K562 (cell line): Measurements from ENCODE around the gene AIMP2. TPM values are rescaled to one million over a fixed set of nuclear protein-coding genes. Genes with fewer than 3 reads are reported as not detected.

Source experiments
- ATF7 ChIP-seq: fragments of 450-650 bp; IDR thresholded peaks from 2 replicates; pipeline ENCODE4 v1.7.1; 2014; ENCODE audit warnings: mild to moderate bottlenecking, moderate library complexity
- CBFA2T2 ChIP-seq: fragments of 450-650 bp; conservative IDR thresholded peaks from 2 replicates; pipeline ENCODE4 v1.6.1; 2017; ENCODE audit warnings: mild to moderate bottlenecking
- CBFB ChIP-seq: sonication (generic); formaldehyde crosslinking; IDR thresholded peaks from 2 replicates; pipeline ENCODE4 v1.4.0; 2020; ENCODE audit warnings: mild to moderate bottlenecking, missing genetic modification reagents
- CREB1 ChIP-seq, 2 experiments: sonication (generic) in 1 of 2; formaldehyde crosslinking in 1 of 2; IDR thresholded peaks; 2 replicates each; pipeline versions ENCODE4 v1.6.1 to v1.8.0; 2012 to 2022; ENCODE audit warnings: inconsistent platforms in 1 of 2, mild to moderate bottlenecking in 1 of 2, missing genetic modification reagents in 1 of 2, moderate library complexity in 1 of 2
- ILF3 ChIP-seq: fragments of 450-650 bp; IDR thresholded peaks from 2 replicates; pipeline ENCODE4 v1.6.1; 2018; ENCODE audit warnings: antibody characterized with exemption, mild to moderate bottlenecking, moderate library complexity, borderline replicate concordance
- PHF21A ChIP-seq: fragments of 450-650 bp; IDR thresholded peaks from 2 replicates; pipeline ENCODE4 v1.6.1; 2017; ENCODE audit warnings: low read depth, borderline replicate concordance
- PPARD ChIP-seq: fragments of 250-450 bp; sonication (Bioruptor Pico); IDR thresholded peaks from 2 replicates; pipeline ENCODE4 v1.8.0; 2022; ENCODE audit warnings: inconsistent platforms, mild to moderate bottlenecking, moderate library complexity
- RUNX1 ChIP-seq: sonication (generic); IDR thresholded peaks from 2 replicates; pipeline ENCODE4 v1.6.1; 2016; ENCODE audit warnings: antibody characterized with exemption, low read depth
- SPI1 ChIP-seq: IDR thresholded peaks from 2 replicates; pipeline ENCODE4 v1.6.1; 2011; ENCODE audit warnings: low read depth, low read length, control low read depth, borderline replicate concordance
- SREBF2 ChIP-seq: sonication (generic); formaldehyde crosslinking; IDR thresholded peaks from 2 replicates; pipeline ENCODE4 v1.4.0; 2020; ENCODE audit warnings: mild to moderate bottlenecking, missing genetic modification reagents
- U2AF1 ChIP-seq: fragments of 200-400 bp; formaldehyde crosslinking; optimal IDR thresholded peaks from 2 replicates; pipeline ENCODE3; 2017; ENCODE audit warnings: mild to moderate bottlenecking, low read depth, low read length, moderate library complexity
- U2AF2 ChIP-seq: fragments of 200-400 bp; formaldehyde crosslinking; optimal IDR thresholded peaks from 2 replicates; pipeline ENCODE3; 2017; ENCODE audit warnings: low read depth, mild to moderate bottlenecking, low read length
- UBTF ChIP-seq, 2 experiments: IDR thresholded peaks; 2 replicates each; pipeline ENCODE4 v1.6.1; 2012; ENCODE audit warnings: improper control_type of control experiment in 2 of 2, low read depth in 2 of 2, low read length in 2 of 2, borderline replicate concordance in 1 of 2
- ZBTB11 ChIP-seq, 3 experiments: fragments of 200-800 bp in 1 of 3; fragments of 250-450 bp in 1 of 3; fragments of 450-650 bp in 1 of 3; sonication (Bioruptor Pico) in 1 of 3; sonication (Bioruptor generic) in 1 of 3; formaldehyde crosslinking in 1 of 3; IDR thresholded peaks; 2 replicates each; pipeline versions ENCODE4 v1.6.1 to v1.8.0; 2016 to 2022; ENCODE audit warnings: mild to moderate bottlenecking in 2 of 3, missing genetic modification characterization in 2 of 3, missing compliant biosample characterization in 1 of 3, moderate library complexity in 1 of 3
- ZNF133 ChIP-seq: fragments of 250-450 bp; sonication (Bioruptor Pico); IDR thresholded peaks from 2 replicates; pipeline ENCODE4 v1.4.0; 2020; ENCODE audit warnings: mild to moderate bottlenecking
- ZNF431 ChIP-seq: sonication (generic); formaldehyde crosslinking; IDR thresholded peaks from 2 replicates; pipeline ENCODE4 v1.8.0; 2022; ENCODE audit warnings: mild to moderate bottlenecking, missing genetic modification reagents
- ZNF551 ChIP-seq: fragments of 250-450 bp; sonication (Bioruptor Pico); IDR thresholded peaks from 2 replicates; pipeline ENCODE4 v1.5.0; 2021; ENCODE audit warnings: mild to moderate bottlenecking, moderate library complexity
- ZNF586 ChIP-seq: fragments of 450-650 bp; formaldehyde crosslinking; conservative IDR thresholded peaks from 2 replicates; pipeline ENCODE4 v1.4.0; 2020; ENCODE audit warnings: mild to moderate bottlenecking, moderate library complexity
- ZNF592 ChIP-seq: fragments of 450-650 bp; IDR thresholded peaks from 2 replicates; pipeline ENCODE4 v1.6.1; 2017; ENCODE audit warnings: antibody characterized with exemption, mild to moderate bottlenecking
- ZNF764 ChIP-seq: fragments of 250-450 bp; sonication (Bioruptor Pico); IDR thresholded peaks from 2 replicates; pipeline ENCODE4 v1.4.0; 2020; ENCODE audit warnings: low read depth, mild to moderate bottlenecking, moderate library complexity
- polyA plus RNA-seq, 8 experiments: library from polyadenylated mRNA; depleted of rRNA in 4 of 8; stranded (reverse) in 5 of 8; unstranded in 3 of 8; fragments of >200 nt; fragmentation: Nextera tagmentation in 2 of 8; fragmentation: Illumina TruSeq in 1 of 8; extraction: Ambion mirVana in 2 of 8; extraction: Trizol in 1 of 8; gene quantifications; 2 replicates each; pipeline versions ENCODE4 v1.2.1 to v1.2.3, GENCODE V29; 2011 to 2014; ENCODE audit warnings: inconsistent platforms in 1 of 8, missing spikeins in 1 of 8
- total RNA-seq, 7 experiments: library from RNA; depleted of rRNA in 6 of 7; stranded (reverse); fragments of >200 nt in 6 of 7; fragmentation: Illumina TruSeq in 2 of 7; extraction: Trizol in 2 of 7; gene quantifications; 2 replicates each; pipeline versions ENCODE4 v1.2.1 to v1.2.3, GENCODE V29; 2011 to 2021; ENCODE audit warnings: low replicate concordance in 1 of 7

Gene AIMP2
- total and polyA plus RNA-seq, 9 of the 15 experiments (the other 6 are each of a cell fraction or from before 2014, with no cell fraction given): 47.5 to 84.9 (median 63.5) TPM

GRCh38 chr7:6056616-6057015 is 47.5 kb downstream of the AIMP2 start (continued):
- TF ChIP-seq PHF21A (no peak), ZNF551 (CRISPR knock-in tag) (no peak), ZNF592 (no peak), SPI1 (no peak), ZNF431 (CRISPR knock-in tag) (no peak), ZNF586 (no peak), RUNX1 (no peak), U2AF2 (no peak), CBFA2T2 (peak; percentile 94), CBFB (CRISPR knock-in tag) (no peak), ZNF133 (CRISPR knock-in tag) (no peak), CREB1 (IDR thresholded peaks at IDR 0.05) (no peak; the same call in 1 of the 2 replicates), CREB1 (CRISPR knock-in tag; IDR thresholded peaks at IDR 0.05) (no peak), UBTF (IDR thresholded peaks at IDR 0.05; ENCODE audit: borderline replicate concordance in 1 of 2, low read depth in 2 of 2, low read length in 2 of 2) (no peak), ZBTB11 (CRISPR knock-in tag; IDR thresholded peaks at IDR 0.05) (no peak; a peak in 1 of 6 replicates), ILF3 (peak; percentile 57; the same call in 1 of the 2 replicates), SREBF2 (CRISPR knock-in tag) (no peak), U2AF1 (no peak), ATF7 (peak; percentile 88), ZNF764 (CRISPR knock-in tag) (no peak), PPARD (CRISPR knock-in tag) (no peak)
